ENCODE data around the gene GMPPA.

Gene GMPPA

GRCh38 chr2:219488149-219488843 lies 10.4 kb upstream of the GMPPA start:
- Histone ChIP-seq H3K4me1 (ENCODE audit: control insufficient read depth, insufficient read depth, low read length) (peaks cover 18% of the 10 kb centered on the region), H3K36me3 (ENCODE audit: control insufficient read depth in 2 of 2, insufficient read depth in 2 of 2, low read length in 2 of 2) (peaks cover 31 to 39% of the 10 kb centered on the region in 2 donors), H3K27me3 (ENCODE audit: control insufficient read depth in 1 of 2, insufficient read depth in 2 of 2, low read length in 2 of 2) (peaks cover 4 to 8% of the 10 kb centered on the region in 2 donors), H3K9me3 (ENCODE audit: control insufficient read depth in 2 of 2, low read length in 2 of 2) (no peaks in the 10 kb centered on the region), H3K9ac (ENCODE audit: low read length in 2 of 2) (no peak overlapping the region), H3K27ac (ENCODE audit: low read length) (peak overlapping the region; percentile 66), H3K4me3 (ENCODE audit: low read length in 2 of 2) (no peak overlapping the region)

DNA sequence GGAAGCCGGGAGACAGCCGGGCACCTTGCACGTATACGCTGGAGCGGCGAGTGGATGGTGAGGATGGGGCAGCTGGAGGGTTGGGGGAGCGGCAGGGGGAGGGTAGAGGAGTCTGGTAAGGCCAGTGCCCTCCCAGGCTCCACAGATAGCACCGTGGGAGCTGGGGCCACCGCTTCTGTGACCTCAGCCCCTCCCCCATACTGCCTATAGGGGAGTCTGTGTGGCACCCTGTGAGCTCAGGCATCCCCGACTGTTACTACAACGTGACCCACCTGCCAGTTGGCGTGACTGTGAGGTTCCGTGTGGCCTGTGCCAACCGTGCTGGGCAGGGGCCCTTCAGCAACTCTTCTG lies 9.9 kb upstream of the GMPPA start:
- H3K27ac ChIP-seq (ENCODE audit: low read length): peak overlapping the region; percentile 66
- H3K9me3 ChIP-seq (ENCODE audit: control insufficient read depth in 2 of 2, low read length in 2 of 2): no peaks in the 10 kb centered on the region
- peaks cover 13% of the 10 kb centered on the region for H3K4me1 ChIP-seq (ENCODE audit: control insufficient read depth, insufficient read depth, low read length)
- peaks cover 31 to 39% of the 10 kb centered on the region in 2 donors for H3K36me3 ChIP-seq (ENCODE audit: control insufficient read depth in 2 of 2, insufficient read depth in 2 of 2, low read length in 2 of 2)
- no peak overlapping the region for H3K4me3 ChIP-seq (ENCODE audit: low read length in 2 of 2)
- peaks cover 4 to 7% of the 10 kb centered on the region in 2 donors for H3K27me3 ChIP-seq (ENCODE audit: control insufficient read depth in 1 of 2, insufficient read depth in 2 of 2, low read length in 2 of 2)
- H3K9ac ChIP-seq (ENCODE audit: low read length in 2 of 2): no peak overlapping the region

- peaks cover 2 to 4% of the 10 kb centered on the region in 2 donors for H3K27me3 ChIP-seq (ENCODE audit: control insufficient read depth in 1 of 2, insufficient read depth in 2 of 2, low read length in 2 of 2)
- H3K36me3 ChIP-seq (ENCODE audit: control insufficient read depth in 2 of 2, insufficient read depth in 2 of 2, low read length in 2 of 2): peaks cover 31 to 39% of the 10 kb centered on the region in 2 donors
- no peak overlapping the region for H3K9ac ChIP-seq (ENCODE audit: low read length in 2 of 2)
- no peak overlapping the region for H3K4me3 ChIP-seq (ENCODE audit: low read length in 2 of 2)
- no peaks in the 10 kb centered on the region for H3K9me3 ChIP-seq (ENCODE audit: control insufficient read depth in 2 of 2, low read length in 2 of 2)
- H3K27ac ChIP-seq (ENCODE audit: low read length): peak overlapping the region; percentile 66
- peaks cover 8% of the 10 kb centered on the region for H3K4me1 ChIP-seq (ENCODE audit: control insufficient read depth, insufficient read depth, low read length)
Measured at GRCh38 chr2:219489315-219489714, 9.4 kb upstream of the GMPPA start.

GRCh38 chr2:219490186-219490585 lies 8.5 kb upstream of the GMPPA start:
- peaks cover 30 to 39% of the 10 kb centered on the region in 2 donors for H3K36me3 ChIP-seq (ENCODE audit: control insufficient read depth in 2 of 2, insufficient read depth in 2 of 2, low read length in 2 of 2)
- peaks cover 6% of the 10 kb centered on the region for H3K4me1 ChIP-seq (ENCODE audit: control insufficient read depth, insufficient read depth, low read length)
- H3K4me3 ChIP-seq (ENCODE audit: low read length in 2 of 2): no peak overlapping the region
- H3K9me3 ChIP-seq (ENCODE audit: control insufficient read depth in 2 of 2, low read length in 2 of 2): no peaks in the 10 kb centered on the region
- H3K27ac ChIP-seq (ENCODE audit: low read length): no peak overlapping the region
- H3K9ac ChIP-seq (ENCODE audit: low read length in 2 of 2): no peak overlapping the region
- H3K27me3 ChIP-seq (ENCODE audit: control insufficient read depth in 1 of 2, insufficient read depth in 2 of 2, low read length in 2 of 2): peaks cover 0 to 4% of the 10 kb centered on the region in 2 donors

- Histone ChIP-seq H3K27me3 (ENCODE audit: control insufficient read depth in 1 of 2, insufficient read depth in 2 of 2, low read length in 2 of 2) (peaks cover 0 to 2% of the 10 kb centered on the region in 2 donors), H3K9ac (ENCODE audit: low read length in 2 of 2) (no peak overlapping the region), H3K27ac (ENCODE audit: low read length) (peak overlapping the region; percentile 24), H3K9me3 (ENCODE audit: control insufficient read depth in 2 of 2, low read length in 2 of 2) (no peaks in the 10 kb centered on the region), H3K4me1 (ENCODE audit: control insufficient read depth, insufficient read depth, low read length) (peaks cover 11% of the 10 kb centered on the region), H3K4me3 (ENCODE audit: low read length in 2 of 2) (no peak overlapping the region), H3K36me3 (ENCODE audit: control insufficient read depth in 2 of 2, insufficient read depth in 2 of 2, low read length in 2 of 2) (peaks cover 26 to 37% of the 10 kb centered on the region in 2 donors)
Measured at GRCh38 chr2:219490600-219491130, 8.0 kb upstream of the GMPPA start.

DNA sequence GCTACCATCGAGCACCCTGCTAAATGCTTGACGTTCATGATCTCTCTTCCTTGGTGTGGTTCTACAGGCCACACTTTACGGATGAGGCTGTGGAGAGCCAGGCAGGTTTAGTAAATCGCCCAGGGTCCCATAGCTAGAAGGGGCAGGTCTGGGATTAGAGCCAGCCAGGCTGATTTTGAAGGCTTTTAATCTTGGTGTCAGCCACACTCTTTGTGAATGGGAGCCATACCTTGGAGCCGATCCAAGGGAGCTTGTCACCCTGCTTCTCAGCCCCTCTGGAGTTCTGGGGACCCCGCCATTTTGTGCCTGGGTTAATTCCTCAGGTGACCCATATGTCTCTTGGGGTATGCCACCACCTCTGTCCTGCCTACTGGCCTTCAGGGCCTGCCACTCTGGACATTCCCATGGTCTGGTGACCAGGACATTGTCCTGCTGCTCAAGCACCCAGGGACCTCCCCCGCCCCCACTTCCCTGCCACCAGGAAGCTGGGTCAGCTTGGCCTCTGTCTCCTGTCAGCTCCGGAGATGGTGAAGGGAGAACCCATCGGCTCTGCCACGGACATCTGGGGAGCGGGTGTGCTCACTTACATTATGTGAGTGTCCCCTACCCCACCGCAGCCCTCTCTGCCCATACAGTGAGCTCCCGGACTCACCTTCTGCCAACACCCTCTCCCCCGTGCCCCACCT lies 7.3 kb upstream of the GMPPA start:
- Histone ChIP-seq H3K4me3 (ENCODE audit: low read length in 2 of 2) (no peak overlapping the region), H3K36me3 (ENCODE audit: control insufficient read depth in 2 of 2, insufficient read depth in 2 of 2, low read length in 2 of 2) (peaks cover 25 to 33% of the 10 kb centered on the region in 2 donors), H3K9me3 (ENCODE audit: control insufficient read depth in 2 of 2, low read length in 2 of 2) (no peaks in the 10 kb centered on the region), H3K27ac (ENCODE audit: low read length) (peak overlapping the region; percentile 24), H3K9ac (ENCODE audit: low read length in 2 of 2) (no peak overlapping the region), H3K4me1 (ENCODE audit: control insufficient read depth, insufficient read depth, low read length) (peaks cover 19% of the 10 kb centered on the region), H3K27me3 (ENCODE audit: control insufficient read depth in 1 of 2, insufficient read depth in 2 of 2, low read length in 2 of 2) (no peaks in the 10 kb centered on the region)

DNA sequence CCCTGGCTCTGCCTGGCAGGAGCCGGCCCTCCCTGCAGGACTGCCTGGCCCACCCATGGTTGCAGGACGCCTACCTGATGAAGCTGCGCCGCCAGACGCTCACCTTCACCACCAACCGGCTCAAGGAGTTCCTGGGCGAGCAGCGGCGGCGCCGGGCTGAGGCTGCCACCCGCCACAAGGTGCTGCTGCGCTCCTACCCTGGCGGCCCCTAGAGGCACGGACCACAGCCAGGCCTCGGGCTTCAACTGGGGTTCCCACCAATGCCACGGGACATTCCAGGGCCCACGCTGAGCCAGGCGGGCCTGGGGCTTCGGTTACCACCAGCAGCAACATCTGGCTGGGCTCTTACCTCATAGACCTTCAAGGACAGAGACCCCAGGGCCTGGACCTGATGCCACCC lies 6.1 kb upstream of the GMPPA start:
- Histone ChIP-seq H3K27ac (ENCODE audit: low read length) (peak overlapping the region; percentile 37), H3K4me1 (ENCODE audit: control insufficient read depth, insufficient read depth, low read length) (peaks cover 27% of the 10 kb centered on the region), H3K27me3 (ENCODE audit: control insufficient read depth in 1 of 2, insufficient read depth in 2 of 2, low read length in 2 of 2) (peaks cover 0 to 2% of the 10 kb centered on the region in 2 donors), H3K9ac (ENCODE audit: low read length in 2 of 2) (no peak overlapping the region), H3K9me3 (ENCODE audit: control insufficient read depth in 2 of 2, low read length in 2 of 2) (no peaks in the 10 kb centered on the region), H3K4me3 (ENCODE audit: low read length in 2 of 2) (no peak overlapping the region), H3K36me3 (ENCODE audit: control insufficient read depth in 2 of 2, insufficient read depth in 2 of 2, low read length in 2 of 2) (peaks cover 21 to 27% of the 10 kb centered on the region in 2 donors)

- Histone ChIP-seq H3K27me3 (ENCODE audit: control insufficient read depth in 1 of 2, insufficient read depth in 2 of 2, low read length in 2 of 2) (peaks cover 0 to 2% of the 10 kb centered on the region in 2 donors), H3K36me3 (ENCODE audit: control insufficient read depth in 2 of 2, insufficient read depth in 2 of 2, low read length in 2 of 2) (peaks cover 17 to 22% of the 10 kb centered on the region in 2 donors), H3K9ac (ENCODE audit: low read length in 2 of 2) (no peak overlapping the region), H3K27ac (ENCODE audit: low read length) (peak overlapping the region; percentile 37), H3K4me1 (ENCODE audit: control insufficient read depth, insufficient read depth, low read length) (peaks cover 32% of the 10 kb centered on the region), H3K4me3 (ENCODE audit: low read length in 2 of 2) (no peak overlapping the region), H3K9me3 (ENCODE audit: control insufficient read depth in 2 of 2, low read length in 2 of 2) (no peaks in the 10 kb centered on the region)
Measured at GRCh38 chr2:219493086-219493485, 5.6 kb upstream of the GMPPA start.

DNA sequence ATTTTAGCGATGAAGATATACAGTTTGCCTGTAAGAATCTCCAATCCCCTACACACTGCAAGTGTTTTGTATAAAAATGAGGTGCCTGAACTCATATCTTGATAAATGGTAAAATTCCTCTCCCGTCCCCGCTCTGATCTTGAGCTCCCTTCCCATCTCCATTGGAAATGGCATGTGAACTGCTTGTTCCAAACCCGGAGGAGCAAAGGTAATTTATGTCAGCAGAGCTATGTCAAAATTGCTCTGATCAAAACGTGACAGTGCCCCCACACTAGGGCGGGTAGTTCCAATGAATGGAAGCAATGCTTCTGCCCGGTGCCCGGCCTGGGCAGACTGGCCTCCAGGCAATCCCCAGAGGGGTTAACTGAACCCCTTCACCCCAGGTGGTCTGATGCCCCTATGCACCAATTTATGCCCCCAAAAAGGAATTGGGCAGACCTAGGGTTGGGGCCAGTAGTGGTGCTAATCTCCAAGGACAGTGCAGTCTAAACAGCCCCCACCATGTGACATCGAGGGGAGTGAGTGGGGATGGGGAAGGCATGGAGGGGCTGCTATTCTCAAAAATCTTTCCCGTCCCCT lies 3.6 kb upstream of the GMPPA start:
- peaks cover 5 to 13% of the 10 kb centered on the region in 2 donors for H3K36me3 ChIP-seq (ENCODE audit: control insufficient read depth in 2 of 2, insufficient read depth in 2 of 2, low read length in 2 of 2)
- H3K27ac ChIP-seq (ENCODE audit: low read length): peak overlapping the region; percentile 98
- no peak overlapping the region for H3K4me3 ChIP-seq (ENCODE audit: low read length in 2 of 2)
- H3K4me1 ChIP-seq (ENCODE audit: control insufficient read depth, insufficient read depth, low read length): peaks cover 50% of the 10 kb centered on the region
- H3K9me3 ChIP-seq (ENCODE audit: control insufficient read depth in 2 of 2, low read length in 2 of 2): no peaks in the 10 kb centered on the region
- peak overlapping the region in 1 of 2 donors; percentile 29 for H3K9ac ChIP-seq (ENCODE audit: low read length in 2 of 2)
- peaks cover 0 to 2% of the 10 kb centered on the region in 2 donors for H3K27me3 ChIP-seq (ENCODE audit: control insufficient read depth in 1 of 2, insufficient read depth in 2 of 2, low read length in 2 of 2)

GRCh38 chr2:219495531-219496122 lies 3.1 kb upstream of the GMPPA start:
- peak overlapping the region; percentile 60 to 96 for H3K9ac ChIP-seq (ENCODE audit: low read length in 2 of 2)
- H3K4me3 ChIP-seq (ENCODE audit: low read length in 2 of 2): no peak overlapping the region
- H3K27me3 ChIP-seq (ENCODE audit: control insufficient read depth in 1 of 2, insufficient read depth in 2 of 2, low read length in 2 of 2): peaks cover 0 to 2% of the 10 kb centered on the region in 2 donors
- H3K27ac ChIP-seq (ENCODE audit: low read length): peak overlapping the region; percentile 98
- no peaks in the 10 kb centered on the region for H3K9me3 ChIP-seq (ENCODE audit: control insufficient read depth in 2 of 2, low read length in 2 of 2)
- H3K36me3 ChIP-seq (ENCODE audit: control insufficient read depth in 2 of 2, insufficient read depth in 2 of 2, low read length in 2 of 2): peaks cover 4 to 11% of the 10 kb centered on the region in 2 donors
- H3K4me1 ChIP-seq (ENCODE audit: control insufficient read depth, insufficient read depth, low read length): peaks cover 50% of the 10 kb centered on the region

Measured in stomach smooth muscle (tissue), 2 donors.